SK-N-SH (cell line): Measurements from ENCODE around the gene DLEC1. TPM values are rescaled to one million over a fixed set of nuclear protein-coding genes. Genes with fewer than 3 reads are reported as not detected.

ENCODE experiments used
- CTCF ChIA-PET: fragments of 300-600, 350-600 bp; formaldehyde crosslinking; extraction: SDS; loops from one replicate; lab custom pipeline; 2021; lab: Yijun Ruan, JAX
- POLR2A ChIA-PET: fragments of 350-600 bp; sonication (Branson Sonifier 250); formaldehyde crosslinking; extraction: SDS; loops from one replicate; lab custom pipeline; 2020; ENCODE audit warnings: antibody characterized with exemption, inconsistent platforms; lab: Yijun Ruan, JAX
- DNase-seq: peaks from one replicate; pipeline ENCODE4 v3.0.0; 2012
- H2AFZ ChIP-seq: fragments of 200-600 bp; sonication (generic); 2 replicates; pipeline ENCODE4 v1.8.1; 2016; ENCODE audit warnings: antibody characterized with exemption, mild to moderate bottlenecking, low read depth
- H3F3A ChIP-seq: fragments of 200-600 bp; sonication (generic); replicated peaks from 2 replicates; pipeline ENCODE3; 2016; ENCODE audit warnings: antibody characterized with exemption, mild to moderate bottlenecking; ENCODE audit not compliant: insufficient read depth
- H3K27ac ChIP-seq, 2 experiments: fragments of 200-500 bp in 1 of 2; fragments of 200-600 bp in 1 of 2; sonication (Bioruptor generic) in 1 of 2; sonication (generic), shearing (Covaris generic) in 1 of 2; 2 replicates each; pipeline versions ENCODE4 v1.5.1 to v1.6.1; 2014 to 2016; ENCODE audit warnings: low read depth in 2 of 2, inconsistent platforms in 1 of 2, low read length in 1 of 2, mild to moderate bottlenecking in 1 of 2, mixed read lengths in 1 of 2
- H3K27me3 ChIP-seq: fragments of 200-600 bp; sonication (generic), shearing (Covaris generic); 2 replicates; pipeline ENCODE4 v1.6.1; 2016; ENCODE audit warnings: mixed run types; ENCODE audit not compliant: insufficient read depth
- H3K36me3 ChIP-seq, 2 experiments: fragments of 200-500 bp in 1 of 2; fragments of 200-600 bp in 1 of 2; sonication (Bioruptor generic) in 1 of 2; sonication (generic) in 1 of 2; replicated peaks in 1 of 2; 2 replicates each; pipeline versions ENCODE3 to v1.5.1; 2014 to 2016; ENCODE audit warnings: low read length in 1 of 2, mild to moderate bottlenecking in 1 of 2; ENCODE audit not compliant: insufficient read depth in 2 of 2, control insufficient read depth in 1 of 2
- H3K4me1 ChIP-seq, 2 experiments: fragments of 200-500 bp in 1 of 2; fragments of 200-600 bp in 1 of 2; sonication (Bioruptor generic) in 1 of 2; sonication (generic), shearing (Covaris generic) in 1 of 2; 2 replicates each; pipeline versions ENCODE4 v1.5.1 to v1.6.1; 2014 to 2016; ENCODE audit warnings: low read depth in 1 of 2, low read length in 1 of 2, mixed run types in 1 of 2; ENCODE audit not compliant: insufficient read depth in 2 of 2, control insufficient read depth in 1 of 2
- H3K4me2 ChIP-seq: fragments of 200-600 bp; sonication (generic), shearing (Covaris generic); 2 replicates; pipeline ENCODE4 v1.6.1; 2017; ENCODE audit warnings: mixed run types
- H3K4me3 ChIP-seq, 2 experiments: fragments of 200-500 bp in 1 of 2; fragments of 200-600 bp in 1 of 2; sonication (Bioruptor generic) in 1 of 2; sonication (generic), shearing (Covaris generic) in 1 of 2; 2 replicates each; pipeline versions ENCODE4 v1.5.1 to v1.8.1; 2014 to 2016; ENCODE audit warnings: low read depth in 2 of 2, inconsistent platforms in 1 of 2, low read length in 1 of 2, mild to moderate bottlenecking in 1 of 2, mixed read lengths in 1 of 2, moderate library complexity in 1 of 2
- H3K79me2 ChIP-seq: fragments of 200-600 bp; sonication (generic); 2 replicates; pipeline ENCODE4 v1.8.1; 2017; ENCODE audit warnings: mild to moderate bottlenecking; ENCODE audit not compliant: insufficient read depth
- H3K9ac ChIP-seq: fragments of 200-600 bp; sonication (generic); 2 replicates; pipeline ENCODE4 v1.6.1; 2017; ENCODE audit warnings: mixed run types
- H3K9me2 ChIP-seq: fragments of 200-600 bp; sonication (generic); 2 replicates; pipeline ENCODE4 v1.6.1; 2017; ENCODE audit warnings: mixed run types
- H3K9me3 ChIP-seq: fragments of 200-600 bp; sonication (generic); 2 replicates; pipeline ENCODE4 v1.6.1; 2017; ENCODE audit warnings: mixed run types, mild to moderate bottlenecking, moderate library complexity
- H4K20me1 ChIP-seq: fragments of 200-600 bp; sonication (generic); 2 replicates; pipeline ENCODE4 v1.6.1; 2017; ENCODE audit warnings: mild to moderate bottlenecking, mixed run types; ENCODE audit not compliant: insufficient read depth
- ELF1 ChIP-seq: IDR thresholded peaks from 2 replicates; pipeline ENCODE4 v1.4.0; 2012
- FOXJ3 ChIP-seq: sonication (generic); formaldehyde crosslinking; IDR thresholded peaks from 2 replicates; pipeline ENCODE4 v1.5.1; 2020; ENCODE audit warnings: mild to moderate bottlenecking, missing genetic modification reagents
- FOXM1 ChIP-seq: IDR thresholded peaks from 2 replicates; pipeline ENCODE4 v1.4.0; 2012; ENCODE audit warnings: low read depth, mild to moderate bottlenecking
- GABPA ChIP-seq: IDR thresholded peaks from 2 replicates; pipeline ENCODE4 v1.4.0; 2012; ENCODE audit warnings: low read depth, mild to moderate bottlenecking
- JUND ChIP-seq: IDR thresholded peaks from 2 replicates; pipeline ENCODE4 v1.4.0; 2012
- MXI1 ChIP-seq: IDR thresholded peaks from 2 replicates; pipeline ENCODE4 v1.6.1; 2012; ENCODE audit warnings: mild to moderate bottlenecking, low read depth, low read length, improper control_type of control experiment
- NFIC ChIP-seq: IDR thresholded peaks from 2 replicates; pipeline ENCODE4 v1.4.0; 2012; ENCODE audit warnings: borderline replicate concordance
- NRF1 ChIP-seq: IDR thresholded peaks from 2 replicates; pipeline ENCODE4 v1.6.1; 2012; ENCODE audit warnings: low read depth, mild to moderate bottlenecking, low read length
- PBX3 ChIP-seq: IDR thresholded peaks from 2 replicates; pipeline ENCODE4; 2012
- POLR2AphosphoS5 ChIP-seq: IDR thresholded peaks from 2 replicates; pipeline ENCODE4 v1.6.1; 2012; ENCODE audit warnings: low read depth, low read length
- RAD21 ChIP-seq: IDR thresholded peaks from 2 replicates; pipeline ENCODE4 v1.6.1; 2012; ENCODE audit warnings: mild to moderate bottlenecking, low read length
- REST ChIP-seq: IDR thresholded peaks from 2 replicates; pipeline ENCODE4 v1.6.1; 2012; ENCODE audit warnings: mild to moderate bottlenecking, low read depth, low read length, moderate library complexity
- SIN3A ChIP-seq: IDR thresholded peaks from 2 replicates; pipeline ENCODE4 v1.6.1; 2012; ENCODE audit warnings: low read depth, mild to moderate bottlenecking, low read length, moderate library complexity, borderline replicate concordance
- TAF1 ChIP-seq: IDR thresholded peaks from 2 replicates; pipeline ENCODE4 v1.6.1; 2012; ENCODE audit warnings: low read depth, mild to moderate bottlenecking, low read length, moderate library complexity, borderline replicate concordance
- USF1 ChIP-seq: IDR thresholded peaks from 2 replicates; pipeline ENCODE4 v1.4.0; 2012; ENCODE audit warnings: low read depth, borderline replicate concordance
- YY1 ChIP-seq: IDR thresholded peaks from 2 replicates; pipeline ENCODE4 v1.4.0; 2012; ENCODE audit warnings: low read depth, mild to moderate bottlenecking
- WGBS: methylation state at CpG from one replicate; pipeline ENCODE4 v1.1.6; 2017; ENCODE audit warnings: low lambda C conversion rate; 5-methylcytosine and 5-hydroxymethylcytosine counted together
- polyA plus RNA-seq, 3 experiments: library from polyadenylated mRNA; depleted of rRNA; stranded (reverse); fragments of >200 nt; gene quantifications; 2 replicates each; pipeline ENCODE4 v1.2.3, GENCODE V29; 2012

Gene DLEC1
- polyA plus RNA-seq, 1 of the 3 experiments (the other 2 are of a cell fraction): 0.02 TPM

GRCh38 chr3:38136777-38137614 lies 98.0 kb downstream of the DLEC1 start, which contains the start of gene ACAA1:
TSS of gene ACAA1 (minus strand) at chr3:38137127. CDS start at chr3:38137035, 92 bp downstream.
- Histone ChIP-seq H3F3A (peaks cover 2% of the 10 kb centered on the region), H3K9me3 (no peaks in the 10 kb centered on the region), H3K9me2 (no peaks in the 10 kb centered on the region), H3K79me2 (peaks cover 43% of the 10 kb centered on the region), H3K4me3 (peak within 1 kb of the TSS; percentile 89 to 94), H2AFZ (peak within 1 kb of the TSS; percentile 99), H3K36me3 (peaks cover 10 to 43% of the 10 kb centered on the region in 2 experiments), H4K20me1 (0 out of 2 replicates have a peak, but pooled peaks cover 13% of the 10 kb centered on the region), H3K27ac (peak within 1 kb of the TSS; percentile 89 to 91), H3K27me3 (no peaks in the 10 kb centered on the region), H3K4me2 (peak within 1 kb of the TSS; percentile 99), H3K4me1 (peaks cover 16 to 31% of the 10 kb centered on the region in 2 experiments; a peak in 2 of 4 replicates), H3K9ac (peak within 1 kb of the TSS; percentile 89)
- TF ChIP-seq POLR2AphosphoS5 (peak; percentile 97), TAF1 (peak; percentile 67), REST (0 out of 2 replicates have a peak, but pooled peaks have one; percentile 9), NFIC (0 out of 2 replicates have a peak, but pooled peaks have one; percentile 17), PBX3 (peak; percentile 91), USF1 (no peak), YY1 (no peak), MXI1 (peak; percentile 37), ELF1 (peak; percentile 77; the same call in 1 of the 2 replicates), FOXM1 (no peak), NRF1 (peak; percentile 62), GABPA (peak; percentile 68), JUND (no peak), RAD21 (no peak), SIN3A (peak; percentile 29; the same call in 1 of the 2 replicates), FOXJ3 (CRISPR knock-in tag) (no peak)
- ChIA-PET POLR2A (interaction anchor here (0.5 to 2.7 kb wide), 11 partner anchors 16 to 210 kb away, joined by 3 to 25 read pairs (median 3); partner anchors contain the start of genes OXSR1, PLCD1 and XYLB), CTCF (interaction anchor here (0.6 to 2.5 kb wide), 9 partner anchors 11 to 359 kb away, joined by 3 to 9 read pairs (median 4); partner anchors contain the start of genes EXOG and OXSR1)
- WGBS: under 1% methylated on average over 18 of the region's 66 CpGs
- DNase-seq: peak; percentile 98
